Activated CD4-positive, alpha-beta T cell treated with anti-CD3 and anti-CD28 coated beads for 36 hours (primary cell): ENCODE results near the gene CLEC3A. TPM values are rescaled to one million over a fixed set of nuclear protein-coding genes. Genes with fewer than 3 reads are reported as not detected.
"Not testable (repeated sequence)": the region's sequence is repeated elsewhere in the genome, so short reads cannot be mapped to it uniquely, and the experiment has no call there.

ENCODE experiments used
- ATAC-seq: fragments of 200-7000 bp; cut with Tn5 transposase; one replicate; pipeline ENCODE4 v1.10.0; 2021; ENCODE audit warnings: mild to moderate bottlenecking, moderate library complexity
- CTCF ChIA-PET: fragments of 350-600 bp; sonication (Branson Sonifier 250); formaldehyde crosslinking; loops from one replicate; lab custom pipeline; 2021; ENCODE audit warnings: antibody characterized with exemption; lab: Charles Lee
- POLR2A ChIA-PET: fragments of 350-600 bp; sonication (Branson Sonifier 250); formaldehyde crosslinking; loops from one replicate; lab custom pipeline; 2021; ENCODE audit warnings: antibody characterized with exemption, inconsistent platforms; lab: Charles Lee
- DNase-seq: peaks from one replicate; pipeline ENCODE4 v3.0.0-alpha.2; 2020
- H3K27ac Mint-ChIP-seq: one replicate; pipeline ENCODE4 v1.8.0; 2021; ENCODE audit warnings: mixed read lengths
- H3K27me3 Mint-ChIP-seq: one replicate; pipeline ENCODE4 v1.8.0; 2021; ENCODE audit warnings: mixed read lengths
- H3K36me3 Mint-ChIP-seq: one replicate; pipeline ENCODE4 v1.8.0; 2021; ENCODE audit warnings: low read depth, mixed read lengths
- H3K4me1 Mint-ChIP-seq: one replicate; pipeline ENCODE4 v1.8.0; 2021; ENCODE audit warnings: mixed read lengths
- H3K4me3 Mint-ChIP-seq: one replicate; pipeline ENCODE4 v1.8.0; 2021; ENCODE audit warnings: mild to moderate bottlenecking, moderate library complexity, mixed read lengths
- H3K9me3 Mint-ChIP-seq: one replicate; pipeline ENCODE4 v1.8.0; 2021; ENCODE audit warnings: low read depth, mixed read lengths
- intact Hi-C, 2 experiments: fragments of 100-400 bp; cut with DNase I in 1 of 2; cut with micrococcal nuclease in 1 of 2; formaldehyde crosslinking; loops; one replicate each; pipeline versions ENCODE4 v1.14.2 to v1.15.1; 2022 to 2024; cut with DNase I, micrococcal nuclease
- total RNA-seq, 2 experiments: library from RNA; stranded (reverse); gene quantifications; one replicate each; pipeline ENCODE4 v1.2.3, GENCODE V29; 2021

Gene CLEC3A, protein sequence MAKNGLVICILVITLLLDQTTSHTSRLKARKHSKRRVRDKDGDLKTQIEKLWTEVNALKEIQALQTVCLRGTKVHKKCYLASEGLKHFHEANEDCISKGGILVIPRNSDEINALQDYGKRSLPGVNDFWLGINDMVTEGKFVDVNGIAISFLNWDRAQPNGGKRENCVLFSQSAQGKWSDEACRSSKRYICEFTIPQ
- total RNA-seq = not detected

DNA sequence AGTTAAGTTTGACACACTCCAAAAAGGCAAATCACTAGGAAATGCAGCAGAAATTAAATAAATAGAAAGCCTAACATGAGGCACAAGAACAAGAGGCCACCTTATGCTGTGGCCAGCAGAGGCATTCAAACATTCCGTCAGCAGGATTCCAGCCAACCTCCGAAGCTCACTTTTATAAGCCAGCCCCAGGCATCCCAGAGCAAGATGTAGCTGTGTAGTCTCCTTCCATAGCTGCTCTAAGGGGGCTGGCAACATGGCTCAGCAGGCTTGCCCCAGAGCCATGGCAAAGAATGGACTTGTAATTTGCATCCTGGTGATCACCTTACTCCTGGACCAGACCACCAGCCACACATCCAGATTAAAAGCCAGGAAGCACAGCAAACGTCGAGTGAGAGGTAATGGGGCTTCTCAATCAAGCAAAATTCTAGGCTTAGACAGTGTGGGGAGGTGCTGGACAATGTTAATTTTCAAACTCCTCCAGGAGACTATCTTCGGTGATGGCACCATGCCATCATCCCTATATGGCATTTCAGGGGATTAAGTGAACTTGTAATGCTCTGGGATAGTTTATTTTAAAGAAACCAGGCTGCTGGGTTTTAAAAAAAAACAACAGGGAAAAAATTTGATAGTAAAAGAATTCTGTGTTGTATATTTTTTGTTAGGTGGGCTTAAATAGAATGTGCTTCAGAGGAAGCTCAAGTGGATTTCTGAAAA lies at the start of gene CLEC3A:
Gene CLEC3A, plus strand, starts transcription at position 202 of the 714 bp plus-strand sequence. Its CDS starts 79 bp downstream, at position 281.
- no peaks in the 10 kb centered on the region for H3K4me1 Mint-ChIP-seq
- CTCF ChIA-PET = interaction anchor here (1.1 kb wide), 1 partner anchor 20 kb away, joined by 3 read pairs; no protein-coding TSS in a partner anchor
- POLR2A ChIA-PET = no interaction called here
- DNase-seq (no peak), ATAC-seq (no peak)
- H3K36me3 Mint-ChIP-seq = no peaks in the 10 kb centered on the region
- no peak within 1 kb of the TSS for H3K4me3 Mint-ChIP-seq
- no peak within 1 kb of the TSS for H3K27ac Mint-ChIP-seq
- H3K9me3 Mint-ChIP-seq = no peaks in the 10 kb centered on the region
- peaks cover 8% of the 10 kb centered on the region for H3K27me3 Mint-ChIP-seq
- intact Hi-C loops = no loop called here

DNA sequence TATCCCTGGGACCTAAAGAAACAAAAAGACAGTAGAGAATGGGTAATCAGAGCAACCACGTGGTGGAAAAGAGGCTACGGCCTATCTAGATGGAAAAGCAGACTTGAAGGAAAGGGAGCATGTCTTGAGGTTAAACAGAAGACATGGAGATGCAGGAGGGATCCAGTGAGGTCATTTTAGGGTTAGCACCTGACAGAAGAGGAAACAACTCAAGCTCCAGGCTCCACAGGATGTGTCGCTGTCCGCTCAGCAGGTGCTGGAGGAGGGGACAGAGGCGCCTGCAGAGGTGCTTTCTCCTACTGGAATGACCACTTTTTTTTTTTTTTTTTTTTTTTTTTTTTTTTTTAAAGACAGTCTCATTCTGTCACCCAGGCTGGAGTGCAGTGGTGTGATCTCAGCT lies 47.5 kb upstream of the CLEC3A start:
- DNase-seq (peak; percentile 33), ATAC-seq (no peak)
- Mint-ChIP-seq H3K27me3 (peaks cover 6% of the 10 kb centered on the region), H3K27ac (no peak overlapping the region), H3K4me1 (no peaks in the 10 kb centered on the region), H3K9me3 (no peaks in the 10 kb centered on the region), H3K4me3 (no peak overlapping the region), H3K36me3 (no peaks in the 10 kb centered on the region)
- CTCF ChIA-PET = interaction anchor here (0.7 to 1.3 kb wide), 2 partner anchors 28 to 115 kb away, joined by 3 to 5 read pairs; no protein-coding TSS in a partner anchor
- intact Hi-C loops = no loop called here
- POLR2A ChIA-PET = no interaction called here

DNA sequence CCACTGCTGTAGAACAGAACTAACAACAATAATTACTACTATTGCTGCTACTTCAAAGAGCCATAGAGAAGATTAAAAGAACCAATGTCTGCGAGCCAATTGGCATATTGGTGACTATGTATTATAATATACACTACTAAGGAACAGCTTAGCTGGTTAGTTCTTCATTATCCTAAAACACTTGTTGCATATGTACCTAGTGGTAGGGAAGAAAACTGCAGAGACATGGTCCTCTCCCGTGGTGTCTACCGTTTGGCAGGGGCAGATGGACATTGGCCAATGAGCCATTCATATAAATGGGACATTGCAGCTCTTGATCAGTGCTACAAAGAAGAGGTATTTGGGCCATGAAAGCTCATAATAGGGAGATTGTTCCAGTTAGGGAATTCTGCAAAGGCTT lies 46.4 kb upstream of the CLEC3A start:
- peaks cover 6% of the 10 kb centered on the region for H3K27me3 Mint-ChIP-seq
- H3K9me3 Mint-ChIP-seq = no peaks in the 10 kb centered on the region
- H3K36me3 Mint-ChIP-seq = no peaks in the 10 kb centered on the region
- POLR2A ChIA-PET = no interaction called here
- no peak overlapping the region for H3K27ac Mint-ChIP-seq
- no peak overlapping the region for H3K4me3 Mint-ChIP-seq
- DNase-seq = no peak
- ATAC-seq = no peak
- no peaks in the 10 kb centered on the region for H3K4me1 Mint-ChIP-seq
- intact Hi-C loops = no loop called here
- CTCF ChIA-PET = interaction anchor here (1.4 kb wide), 1 partner anchor 301 kb away, joined by 5 read pairs; no protein-coding TSS in a partner anchor

DNA sequence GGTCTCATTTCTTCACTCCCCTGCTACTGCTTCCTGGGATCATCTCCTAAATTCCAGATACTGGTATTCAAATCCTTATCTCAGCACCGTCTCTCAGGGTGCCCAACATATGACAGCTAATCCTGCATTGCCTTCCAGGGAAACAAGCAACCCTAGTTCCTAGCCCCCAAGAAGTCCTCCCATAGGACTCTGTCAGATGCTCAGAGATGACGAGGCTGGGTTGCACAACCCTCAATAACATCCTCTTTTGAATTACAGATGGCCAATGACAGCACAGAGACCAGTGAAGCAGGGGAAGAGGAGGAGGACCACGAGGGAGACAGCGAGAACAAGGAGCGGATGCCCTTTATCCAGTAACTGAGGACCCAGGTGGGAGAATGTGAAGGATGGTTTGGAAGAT lies 45.0 kb upstream of the CLEC3A start:
- intact Hi-C loops = no loop called here

DNA sequence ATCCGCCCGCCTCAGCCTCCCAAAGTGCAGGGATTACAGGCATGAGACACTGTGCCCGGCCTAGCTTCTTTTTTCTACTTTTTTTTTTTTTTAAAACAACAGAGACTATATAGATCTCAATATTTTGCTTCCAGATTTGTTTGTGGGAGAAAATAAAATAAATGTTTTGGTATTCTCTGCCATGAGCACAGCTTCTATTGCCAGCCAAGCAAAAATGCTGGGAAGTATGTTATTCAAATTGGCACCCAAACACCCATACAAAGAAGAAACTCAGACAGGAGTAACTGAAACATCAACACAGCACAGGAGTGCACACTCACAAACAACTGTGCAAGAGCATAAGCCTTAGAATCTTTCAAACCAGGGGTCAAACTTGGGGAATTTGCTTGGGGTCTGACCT lies 37.2 kb upstream of the CLEC3A start:
- Mint-ChIP-seq H3K36me3 (no peaks in the 10 kb centered on the region), H3K27me3 (peaks cover 8% of the 10 kb centered on the region), H3K27ac (no peak overlapping the region), H3K9me3 (no peaks in the 10 kb centered on the region), H3K4me1 (no peaks in the 10 kb centered on the region), H3K4me3 (no peak overlapping the region)
- ATAC-seq = no peak
- no peak for DNase-seq
- intact Hi-C loops = no loop called here
- ChIA-PET POLR2A (no interaction called here), CTCF (interaction anchor here (0.7 kb wide), 1 partner anchor 18 kb away, joined by 3 read pairs; no protein-coding TSS in a partner anchor)

More for the DNA sequence above, 45.0 kb upstream of the CLEC3A start:
- ATAC-seq (no peak), DNase-seq (no peak)
- Mint-ChIP-seq H3K4me1 (no peaks in the 10 kb centered on the region), H3K27ac (no peak overlapping the region), H3K36me3 (no peaks in the 10 kb centered on the region), H3K27me3 (peaks cover 3% of the 10 kb centered on the region), H3K4me3 (no peak overlapping the region), H3K9me3 (no peaks in the 10 kb centered on the region)
- POLR2A ChIA-PET = no interaction called here
- CTCF ChIA-PET = interaction anchor here (0.6 kb wide), 1 partner anchor 179 kb away, joined by 3 read pairs; no protein-coding TSS in a partner anchor

DNA sequence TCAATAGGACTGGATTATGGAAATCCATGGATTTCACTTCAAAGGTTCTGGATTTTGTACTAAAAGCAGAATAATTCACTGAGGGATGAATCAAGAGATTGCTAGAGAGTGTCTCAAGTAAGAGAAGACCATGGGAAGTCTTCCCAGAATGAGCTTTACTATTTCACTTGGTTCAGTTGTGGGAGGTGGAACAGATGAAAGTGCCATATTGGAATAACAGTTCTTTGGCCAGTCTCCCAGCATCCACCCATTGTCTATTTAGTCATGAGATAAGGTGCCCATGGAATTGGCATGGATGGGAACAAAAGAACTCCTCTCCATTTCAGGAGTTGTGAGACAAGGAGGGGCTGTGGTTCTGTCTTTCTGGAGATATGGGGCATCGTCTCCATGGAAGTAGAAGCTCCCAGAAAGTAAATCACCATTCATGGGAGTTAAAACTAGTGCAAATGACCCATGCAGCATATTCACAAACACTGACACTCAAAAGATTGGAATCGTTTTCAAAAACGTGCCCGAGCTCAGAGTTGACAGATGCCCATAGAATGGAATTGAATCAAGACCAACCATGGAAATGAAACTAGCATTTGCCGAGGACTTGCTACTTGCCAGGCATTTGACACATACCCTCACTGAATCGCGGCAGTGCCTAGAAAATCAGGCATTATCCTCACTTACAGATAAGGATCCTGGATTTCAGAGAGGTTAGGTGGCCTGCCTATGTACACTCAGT lies 36.2 kb upstream of the CLEC3A start:
- ChIA-PET POLR2A (no interaction called here), CTCF (interaction anchor here (0.7 kb wide), 1 partner anchor 191 kb away, joined by 4 read pairs; no protein-coding TSS in a partner anchor)
- Mint-ChIP-seq H3K4me3 (no peak overlapping the region), H3K27me3 (peaks cover 10% of the 10 kb centered on the region), H3K27ac (no peak overlapping the region), H3K9me3 (no peaks in the 10 kb centered on the region), H3K4me1 (no peaks in the 10 kb centered on the region), H3K36me3 (no peaks in the 10 kb centered on the region)
- intact Hi-C loops = no loop called here
- no peak for ATAC-seq
- DNase-seq = no peak

DNA sequence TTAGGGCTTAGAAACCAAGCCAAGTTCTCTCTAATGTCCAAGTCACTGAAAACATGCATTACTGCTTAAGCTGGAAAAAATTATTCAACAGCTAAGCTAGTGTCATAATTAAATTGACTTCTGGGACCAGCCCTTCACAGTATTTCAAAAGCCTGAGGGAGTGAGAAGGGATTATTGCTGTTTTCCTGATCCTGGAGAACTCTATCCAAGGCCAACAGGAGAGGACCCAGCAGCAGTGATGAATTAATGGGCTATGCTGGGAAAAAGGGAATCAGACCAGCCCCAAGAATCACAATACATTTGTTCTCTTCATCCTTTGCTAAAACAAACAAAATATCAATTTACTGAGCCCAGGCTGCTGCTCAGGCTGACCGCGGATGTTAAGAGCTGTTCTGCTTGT lies 34.5 kb upstream of the CLEC3A start:
- DNase-seq (no peak), ATAC-seq (no peak)
- Mint-ChIP-seq H3K27me3 (peaks cover 11% of the 10 kb centered on the region), H3K27ac (no peak overlapping the region), H3K36me3 (no peaks in the 10 kb centered on the region), H3K4me3 (no peak overlapping the region), H3K4me1 (no peaks in the 10 kb centered on the region), H3K9me3 (no peaks in the 10 kb centered on the region)
- CTCF ChIA-PET = no interaction called here
- intact Hi-C loops = no loop called here
- POLR2A ChIA-PET = no interaction called here

DNA sequence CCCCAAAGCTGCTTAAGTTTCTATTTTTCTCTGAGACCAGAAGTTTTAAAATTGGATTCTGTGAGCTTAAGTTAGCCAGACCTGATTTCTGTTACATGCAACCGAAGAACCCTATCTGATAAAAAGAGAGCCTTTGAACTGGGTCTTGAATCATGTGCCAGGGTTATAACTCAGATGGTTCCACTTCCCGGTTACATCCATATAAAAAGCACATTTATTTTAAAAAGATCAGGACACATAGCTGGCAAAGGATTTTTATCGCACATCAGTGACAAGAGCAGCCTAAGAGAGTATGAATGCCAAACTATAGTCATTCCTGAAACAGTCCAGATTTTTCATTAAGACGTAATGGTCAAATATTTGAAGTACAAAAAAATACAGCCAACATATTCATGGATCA lies 32.5 kb upstream of the CLEC3A start:
- ChIA-PET POLR2A (interaction anchor here (0.8 kb wide), 1 partner anchor 63 kb away, joined by 4 read pairs; no protein-coding TSS in a partner anchor), CTCF (interaction anchor here (0.6 kb wide), 2 partner anchors 17 to 444 kb away, joined by 3 read pairs; no protein-coding TSS in a partner anchor)
- ATAC-seq = no peak
- intact Hi-C loops = no loop called here
- Mint-ChIP-seq H3K36me3 (no peaks in the 10 kb centered on the region), H3K4me3 (no peak overlapping the region), H3K27ac (no peak overlapping the region), H3K4me1 (no peaks in the 10 kb centered on the region), H3K27me3 (peaks cover 8% of the 10 kb centered on the region), H3K9me3 (no peaks in the 10 kb centered on the region)
- no peak for DNase-seq

DNA sequence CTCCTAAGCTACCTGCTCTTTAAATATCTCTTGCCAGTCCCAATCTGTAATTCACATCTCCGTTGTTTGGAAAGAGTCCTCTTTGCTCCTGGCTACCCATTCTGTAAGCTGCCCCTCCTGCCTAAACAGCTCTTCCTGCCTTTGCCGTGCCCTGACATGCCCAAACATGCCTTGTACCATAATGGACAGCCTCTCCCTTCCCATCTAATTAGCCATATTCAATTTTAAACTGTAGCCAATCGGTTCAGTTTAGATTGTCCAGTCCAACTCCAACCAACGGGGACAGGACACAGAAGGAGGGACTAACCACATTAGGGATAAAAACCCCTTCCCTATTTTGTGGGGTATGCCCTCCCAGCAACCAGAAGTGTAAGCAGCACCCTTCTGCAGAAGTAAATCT lies 30.6 kb upstream of the CLEC3A start:
- CTCF ChIA-PET = no interaction called here
- intact Hi-C loops = no loop called here
- ATAC-seq (no peak), DNase-seq (no peak)
- peaks cover 9% of the 10 kb centered on the region for H3K9me3 Mint-ChIP-seq
- no peak overlapping the region for H3K4me3 Mint-ChIP-seq
- H3K27me3 Mint-ChIP-seq = peaks cover 6% of the 10 kb centered on the region
- H3K27ac Mint-ChIP-seq = no peak overlapping the region
- no peaks in the 10 kb centered on the region for H3K36me3 Mint-ChIP-seq
- POLR2A ChIA-PET = no interaction called here
- no peaks in the 10 kb centered on the region for H3K4me1 Mint-ChIP-seq

DNA sequence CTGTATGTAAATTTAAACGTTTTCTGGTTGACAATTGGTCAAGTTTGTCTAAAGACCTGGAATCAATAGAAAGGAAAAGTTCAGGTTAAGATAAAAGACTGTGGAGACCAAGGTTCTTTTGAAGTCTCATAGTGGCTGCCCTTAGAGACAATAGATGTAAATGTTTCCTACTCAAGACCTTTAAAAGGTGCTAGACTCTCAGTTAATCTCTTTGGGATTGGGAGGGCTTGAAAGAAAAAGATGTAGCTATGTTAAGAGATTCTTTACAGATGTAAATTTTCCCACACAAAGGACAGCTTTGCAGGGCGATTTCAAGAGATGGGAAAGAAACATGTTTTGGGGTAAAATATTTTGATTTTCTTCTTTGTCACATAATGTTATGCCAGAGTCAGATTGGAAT lies 30.0 kb upstream of the CLEC3A start:
- intact Hi-C loops, H3K4me1 Mint-ChIP-seq, H3K27ac Mint-ChIP-seq, CTCF ChIA-PET, POLR2A ChIA-PET, H3K27me3 Mint-ChIP-seq, H3K4me3 Mint-ChIP-seq, ATAC-seq, H3K36me3 Mint-ChIP-seq, H3K9me3 Mint-ChIP-seq, DNase-seq: not testable (repeated sequence)

DNA sequence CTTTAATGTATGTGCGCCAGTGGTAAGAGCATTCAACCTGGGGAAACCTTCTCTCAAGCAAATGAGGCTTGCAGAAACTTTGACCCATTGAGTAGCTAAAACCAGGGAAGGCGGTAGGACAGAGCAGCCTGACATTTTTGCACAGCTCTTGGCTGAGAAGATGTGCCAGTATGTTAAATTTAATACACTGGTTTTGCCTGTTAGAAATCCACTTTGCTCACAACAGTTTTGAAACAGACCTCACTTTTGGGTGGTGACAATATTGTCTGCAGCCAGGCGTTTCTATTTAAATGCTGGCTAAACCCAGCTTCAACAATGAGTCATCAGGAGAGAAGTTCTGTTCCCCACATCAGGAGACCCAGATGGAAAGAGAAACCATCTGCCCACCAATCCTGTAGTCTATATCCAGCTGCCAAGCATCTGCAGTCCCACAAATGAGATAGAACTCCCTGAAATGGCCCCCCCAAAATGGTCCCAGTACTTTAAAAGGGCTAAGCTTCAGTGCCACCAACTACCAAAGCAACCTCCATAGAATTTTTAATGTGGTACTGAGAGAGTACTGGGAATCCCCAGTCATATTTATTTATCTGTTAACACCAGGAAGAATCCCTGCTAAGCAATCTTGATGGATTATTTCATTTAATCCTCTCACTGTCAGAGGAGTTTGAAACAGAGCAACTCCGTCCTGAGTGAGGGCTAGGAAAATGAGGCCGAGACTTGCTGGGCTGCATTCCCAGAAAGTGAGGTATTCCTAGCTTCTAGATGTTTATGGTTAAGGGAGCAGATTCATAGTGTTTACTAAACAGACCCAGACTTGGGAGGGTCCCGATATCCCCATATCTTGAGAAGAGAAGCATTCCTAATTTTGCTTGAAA lies 29.0 kb upstream of the CLEC3A start:
- Mint-ChIP-seq H3K27ac (no peak overlapping the region), H3K9me3 (peaks cover 9% of the 10 kb centered on the region), H3K4me1 (no peaks in the 10 kb centered on the region), H3K4me3 (no peak overlapping the region), H3K36me3 (no peaks in the 10 kb centered on the region), H3K27me3 (peaks cover 6% of the 10 kb centered on the region)
- CTCF ChIA-PET = interaction anchor here (0.9 kb wide), 1 partner anchor 9 kb away, joined by 3 read pairs; no protein-coding TSS in a partner anchor
- intact Hi-C loops = no loop called here
- DNase-seq (no peak), ATAC-seq (no peak)
- POLR2A ChIA-PET = no interaction called here
